GM19372 (cell line): ENCODE measurements around the gene TAAR2.
"Not testable (repeated sequence)": the region's sequence is repeated elsewhere in the genome, so short reads cannot be mapped to it uniquely, and the experiment has no call there.

Experiments
- ATAC-seq: cut with Tn5 transposase; IDR thresholded peaks from one replicate; pipeline ENCODE4 v1.9.1; 2021; ENCODE audit warnings: mild to moderate bottlenecking, low read depth, moderate library complexity; ENCODE audit not compliant: unreplicated experiment

The TAAR2 gene

GRCh38 chr6:132624175-132624574, at the start of gene TAAR2:
Gene TAAR2 (minus strand): TSS chr6:132624275. CDS start chr6:132624275, 0 bp downstream.
- no peak for ATAC-seq

- no peak for ATAC-seq
These were observed 49.5 kb upstream of the TAAR2 start for GRCh38 chr6:132673376-132674094.

- ATAC-seq, result no peak
These were observed 47.2 kb upstream of the TAAR2 start for GRCh38 chr6:132671295-132671694.

- ATAC-seq, result no peak
These were observed 45.7 kb upstream of the TAAR2 start for GRCh38 chr6:132669690-132670291.

GRCh38 chr6:132666118-132666517, 42.0 kb upstream of the TAAR2 start:
- ATAC-seq, result no peak

- ATAC-seq, result no peak
These were observed 40.4 kb upstream of the TAAR2 start for GRCh38 chr6:132664309-132665034.

- no peak for ATAC-seq
These were observed 39.6 kb upstream of the TAAR2 start for GRCh38 chr6:132663661-132664060.

- ATAC-seq, result no peak
These were observed 37.8 kb upstream of the TAAR2 start for GRCh38 chr6:132661906-132662305.

GRCh38 chr6:132659082-132659481, 35.0 kb upstream of the TAAR2 start, which contains the start of gene TAAR1:
Gene TAAR1 (minus strand): TSS chr6:132659182. CDS start chr6:132646003, 13,179 bp downstream.
- ATAC-seq, result no peak

GRCh38 chr6:132651062-132651461, 27.0 kb upstream of the TAAR2 start:
- ATAC-seq, result no peak

- no peak for ATAC-seq
These were observed 26.4 kb upstream of the TAAR2 start for GRCh38 chr6:132650429-132650828.

- no peak for ATAC-seq
These were observed 24.8 kb upstream of the TAAR2 start for GRCh38 chr6:132648828-132649227.

GRCh38 chr6:132648356-132648755, 24.3 kb upstream of the TAAR2 start:
- peak; percentile 89 for ATAC-seq

GRCh38 chr6:132643547-132643946, 19.5 kb upstream of the TAAR2 start:
- no peak for ATAC-seq

- ATAC-seq, result not testable (repeated sequence)
These were observed 13.1 kb upstream of the TAAR2 start for GRCh38 chr6:132637135-132637534.

GRCh38 chr6:132635906-132636305, 11.8 kb upstream of the TAAR2 start:
- not testable (repeated sequence) for ATAC-seq

GRCh38 chr6:132635288-132635687, 11.2 kb upstream of the TAAR2 start:
- ATAC-seq, result not testable (repeated sequence)

- no peak for ATAC-seq
These were observed 10.7 kb upstream of the TAAR2 start for GRCh38 chr6:132634796-132635195.

- ATAC-seq, result no peak
These were observed 9.3 kb upstream of the TAAR2 start for GRCh38 chr6:132633362-132633761.

- no peak for ATAC-seq
These were observed 799 bp downstream of the TAAR2 start for GRCh38 chr6:132623106-132623845.

- no peak for ATAC-seq
These were observed 7.4 kb downstream of the TAAR2 start for GRCh38 chr6:132616677-132617076.
